GM20431 (cell line): ENCODE results near the gene SORBS2.

Experiments used
- in situ Hi-C: fragments of 300-500 bp; cut with MseI, MboI; formaldehyde crosslinking; loops from one replicate; pipeline ENCODE4 v1.15.0; 2020; ENCODE audit warnings: low sequenced_read_pairs; ENCODE audit not compliant: unreplicated experiment

Gene SORBS2

GRCh38 chr4:185743722-185744487 lies 68.1 kb downstream of the SORBS2 start:
- in situ Hi-C loops, result no loop called here

DNA sequence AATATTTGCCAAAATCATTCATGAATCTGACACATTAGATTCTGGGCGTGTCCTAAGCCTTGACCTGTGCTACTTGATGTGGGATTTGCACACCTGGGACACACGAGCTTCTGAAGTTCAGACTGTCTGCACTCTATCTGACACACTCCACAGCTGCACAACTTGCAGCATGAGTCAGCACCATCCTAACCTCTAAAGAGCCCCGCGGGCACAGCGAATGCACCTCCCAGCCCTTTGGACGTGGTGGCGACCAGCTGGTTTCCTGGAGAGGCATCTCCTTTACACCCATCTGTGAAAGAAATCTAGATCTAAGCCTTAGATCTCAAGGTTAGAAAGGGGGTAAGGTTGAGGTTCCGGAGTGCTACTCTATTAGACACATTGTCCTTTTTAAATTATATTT lies 69.2 kb downstream of the SORBS2 start:
- in situ Hi-C loops, result no loop called here

- in situ Hi-C loops, result no loop called here
Observed at GRCh38 chr4:185741795-185742194, 70.2 kb downstream of the SORBS2 start.

DNA sequence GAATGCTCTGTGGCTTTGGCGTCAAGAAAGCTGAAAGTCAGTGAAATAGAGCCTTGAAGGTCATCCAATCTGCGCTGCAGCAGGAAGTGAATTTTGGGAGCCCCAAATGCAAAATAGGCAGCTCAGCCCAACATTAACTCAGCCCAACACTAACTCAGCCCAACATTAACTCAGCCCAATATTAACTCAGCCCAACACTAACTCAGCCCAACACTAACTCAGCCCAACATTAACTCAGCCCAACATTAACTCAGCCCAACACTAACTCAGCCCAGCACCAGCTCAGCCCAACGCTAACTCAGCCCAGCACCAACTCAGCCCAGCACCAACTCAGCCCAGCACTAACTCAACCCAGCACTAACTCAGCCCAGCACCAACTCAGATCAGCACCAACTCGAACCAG lies 71.5 kb downstream of the SORBS2 start:
- in situ Hi-C loops, result no loop called here

DNA sequence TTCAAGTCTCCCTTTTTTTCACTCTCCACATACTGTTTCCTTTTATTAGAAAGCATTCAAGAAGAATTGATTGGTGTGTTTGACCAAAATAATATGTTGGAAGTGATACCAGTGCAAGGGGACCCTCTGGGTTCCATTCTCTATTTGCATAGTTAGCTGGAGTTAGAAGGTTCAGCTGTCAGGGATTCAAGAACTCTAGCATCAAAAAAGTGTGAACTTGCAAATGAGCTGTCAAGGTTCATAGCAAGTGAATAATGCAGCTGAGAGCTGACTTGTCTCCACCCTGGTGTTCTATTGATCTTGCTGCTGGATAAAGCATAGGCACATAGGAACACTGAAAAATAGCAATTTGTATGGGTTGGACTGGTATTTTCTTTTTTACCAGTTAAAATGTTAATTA lies 73.2 kb downstream of the SORBS2 start:
- in situ Hi-C loops, result no loop called here

- in situ Hi-C loops, result no loop called here
Observed at GRCh38 chr4:185738038-185738552, 73.9 kb downstream of the SORBS2 start.

DNA sequence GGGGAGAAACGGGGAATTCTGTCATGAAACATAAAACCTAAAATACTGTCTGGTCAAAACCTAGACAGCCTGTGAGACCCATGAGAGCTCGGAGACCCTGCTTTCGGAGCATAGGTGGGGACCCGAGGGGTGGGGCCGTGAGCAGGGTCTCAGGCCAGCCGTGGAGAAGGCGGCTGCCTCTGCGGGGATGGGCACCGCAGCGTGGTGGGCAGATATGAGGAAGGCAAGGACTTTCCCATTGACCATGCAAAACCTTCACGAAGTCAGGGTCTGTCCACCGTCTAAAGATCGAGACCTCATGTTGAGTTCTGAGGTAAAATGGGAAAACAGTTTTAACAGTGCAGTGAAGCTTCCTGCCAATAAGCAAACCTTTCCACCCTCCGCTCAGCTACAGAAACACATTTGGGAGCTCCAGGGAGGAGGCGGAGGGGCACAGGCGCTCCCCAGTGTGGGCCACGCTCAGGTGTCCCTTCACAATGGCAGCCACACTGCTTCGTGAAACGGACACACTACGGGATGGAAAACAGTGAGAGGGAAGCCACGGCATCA lies 74.4 kb downstream of the SORBS2 start:
- in situ Hi-C loops, result no loop called here

- in situ Hi-C loops, result no loop called here
Observed at GRCh38 chr4:185736882-185737281, 75.1 kb downstream of the SORBS2 start.

DNA sequence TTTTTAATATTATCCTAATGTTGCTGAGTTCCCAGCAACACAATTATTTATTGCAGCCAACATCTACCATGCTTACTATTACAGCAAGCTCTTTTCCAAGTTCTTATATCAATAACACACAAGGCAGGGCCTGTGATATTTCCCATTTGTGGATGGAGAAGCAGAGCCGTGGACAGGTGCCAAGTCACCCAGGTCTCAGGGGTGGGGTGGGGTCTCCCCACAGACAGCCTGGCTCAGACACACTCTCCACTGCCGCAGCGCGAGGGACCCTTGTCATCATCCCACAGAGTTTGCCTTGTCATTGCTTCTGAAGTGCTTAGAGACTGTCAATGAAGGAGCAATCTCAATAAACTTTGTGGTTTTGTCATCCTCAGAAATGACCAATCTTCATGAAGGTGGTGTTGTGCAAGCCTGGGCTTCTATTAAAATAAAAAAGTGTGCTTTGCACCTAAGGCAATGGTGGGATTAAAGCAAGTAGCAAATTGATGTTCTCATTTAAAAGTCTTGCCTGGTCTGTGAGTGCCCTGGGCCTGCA lies 76.1 kb downstream of the SORBS2 start:
- in situ Hi-C loops, result no loop called here

DNA sequence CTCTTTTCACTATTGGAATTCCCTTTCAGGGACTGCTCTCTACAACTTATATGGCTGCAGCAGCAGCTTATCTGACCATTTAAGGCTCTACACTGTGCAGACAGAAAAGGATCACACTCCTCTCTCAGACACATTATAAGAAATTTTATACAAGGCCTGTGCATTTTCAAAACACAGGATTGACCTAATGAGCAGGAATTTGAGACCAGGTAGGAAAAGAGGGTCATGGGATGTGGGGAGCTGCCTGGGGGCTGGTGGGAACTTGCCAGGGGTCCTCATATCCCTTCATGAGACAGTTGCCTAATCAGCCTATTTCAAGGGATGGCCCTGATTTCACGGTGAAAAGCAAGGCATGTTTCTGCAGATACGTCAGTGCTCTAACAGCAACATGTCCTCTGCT lies 77.1 kb downstream of the SORBS2 start:
- in situ Hi-C loops, result no loop called here

DNA sequence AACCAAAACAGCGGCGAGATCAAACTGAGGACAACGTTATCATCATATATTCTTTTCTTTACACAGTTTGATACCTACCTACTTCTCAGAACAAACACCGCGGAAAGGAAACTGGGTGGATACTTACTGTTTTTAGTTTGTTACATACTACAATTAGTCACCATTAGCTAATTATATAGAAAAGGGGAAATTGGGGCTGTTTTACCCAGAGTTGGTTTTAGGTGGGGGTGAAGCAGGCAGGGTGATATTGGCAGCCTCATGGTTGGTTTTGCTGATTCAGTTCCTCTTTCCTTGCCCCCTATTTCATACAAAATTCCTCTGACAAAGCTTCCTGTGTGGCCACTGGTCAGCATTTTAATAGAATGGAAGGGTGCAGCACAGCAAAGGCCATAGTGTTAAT lies 77.8 kb downstream of the SORBS2 start:
- in situ Hi-C loops, result no loop called here

- in situ Hi-C loops, result no loop called here
Observed at GRCh38 chr4:185730849-185731608, 81.0 kb downstream of the SORBS2 start.

DNA sequence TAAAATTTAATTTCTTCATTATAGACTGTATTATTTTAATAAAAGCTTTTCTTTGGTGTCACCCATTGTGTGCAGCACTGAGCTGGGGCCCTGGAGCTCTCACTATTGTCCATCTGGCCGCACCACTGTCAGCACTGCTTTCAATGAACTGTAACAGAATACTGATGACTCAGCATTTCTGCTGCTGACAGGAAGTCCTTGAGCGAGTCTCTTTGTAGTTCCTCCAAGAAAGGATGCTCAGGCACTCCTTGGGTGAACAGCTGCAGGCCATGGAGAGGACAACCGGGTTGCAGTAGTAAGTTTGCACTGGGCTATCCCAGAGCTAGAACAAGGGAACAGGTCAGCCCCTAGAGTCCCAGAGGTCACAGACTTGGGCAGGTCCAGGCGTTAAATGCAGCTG lies 81.6 kb downstream of the SORBS2 start:
- in situ Hi-C loops, result no loop called here

GRCh38 chr4:185729391-185729804 lies 82.6 kb downstream of the SORBS2 start:
- in situ Hi-C loops, result no loop called here

GRCh38 chr4:185728893-185729292 lies 83.1 kb downstream of the SORBS2 start:
- in situ Hi-C loops, result no loop called here

GRCh38 chr4:185726931-185727330 lies 85.1 kb downstream of the SORBS2 start:
- in situ Hi-C loops, result no loop called here

DNA sequence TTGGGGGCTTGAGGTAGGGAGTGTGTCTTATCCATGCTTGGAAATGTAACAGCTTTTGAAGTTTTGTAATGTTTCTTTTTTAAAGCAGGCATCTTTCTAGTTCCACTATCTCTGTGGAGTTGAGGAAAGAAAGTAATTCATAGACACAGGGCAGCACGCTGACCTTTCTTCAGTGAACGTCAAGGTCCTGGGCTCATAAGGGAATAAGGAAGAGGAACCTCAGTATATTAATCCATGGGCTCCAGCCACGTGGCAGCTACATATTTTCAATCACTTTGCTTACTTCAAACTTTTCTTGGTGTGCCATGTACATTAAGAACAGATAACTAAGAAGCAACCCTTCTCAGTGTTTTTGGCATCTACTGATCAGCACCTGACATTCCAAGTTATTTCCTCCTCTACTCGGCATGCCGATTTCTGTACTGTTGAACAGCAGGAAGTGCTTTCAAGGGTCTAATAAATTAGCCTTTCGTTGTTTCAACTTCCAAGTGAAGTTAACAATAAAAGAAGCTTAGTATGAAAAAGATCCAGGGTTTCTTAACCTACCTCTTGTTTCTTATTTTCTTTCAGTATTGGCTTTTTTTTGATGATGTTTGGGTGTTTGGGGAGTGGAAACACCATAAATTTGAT lies 88.2 kb downstream of the SORBS2 start:
- in situ Hi-C loops, result no loop called here

DNA sequence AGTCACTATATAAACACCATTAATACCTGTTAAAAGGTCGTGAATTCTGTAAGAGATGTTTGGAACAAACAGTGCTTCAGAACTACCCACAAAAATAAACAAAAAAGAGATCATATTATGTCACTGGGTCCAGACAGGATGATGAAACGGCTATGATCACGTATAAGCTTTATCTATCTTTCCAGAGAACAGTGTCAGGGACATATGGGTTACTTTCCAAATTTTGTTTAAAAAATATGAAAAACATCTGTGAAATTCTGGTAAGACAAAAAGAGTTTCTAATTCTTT lies 90.0 kb downstream of the SORBS2 start:
- in situ Hi-C loops, result no loop called here

GRCh38 chr4:185721190-185722028 lies 90.6 kb downstream of the SORBS2 start:
- in situ Hi-C loops, result no loop called here

DNA sequence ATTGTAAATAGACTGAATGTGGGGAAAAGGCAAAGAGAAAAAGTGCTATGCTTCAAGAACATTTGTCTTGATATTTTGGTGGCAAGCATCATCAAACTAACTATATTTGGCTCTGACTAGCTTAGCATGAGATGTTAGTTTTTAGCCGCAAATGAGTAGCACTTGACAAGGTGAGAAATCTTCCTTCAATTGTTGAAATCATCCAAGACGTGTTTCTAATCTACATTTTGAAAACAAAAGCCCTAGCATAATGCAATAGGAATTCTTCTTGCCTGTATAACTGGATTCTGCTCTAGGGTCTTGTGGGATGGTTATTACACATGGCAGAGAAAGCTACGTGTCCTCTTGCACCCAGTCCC lies 92.5 kb downstream of the SORBS2 start:
- in situ Hi-C loops, result no loop called here
